Activated naive CD4-positive, alpha-beta T cell (primary cell): ENCODE measurements around the gene RND3.

Experiments
- DNase-seq, 4 experiments: peaks; one replicate each; lab custom pipeline; 2025; lab: John Stamatoyannopoulos, UW

RND3 gene

GRCh38 chr2:150441226-150441625 lies 46.2 kb downstream of the RND3 start:
- no peak for DNase-seq

GRCh38 chr2:150438654-150439053 lies 48.8 kb downstream of the RND3 start:
- no peak for DNase-seq

- no peak for DNase-seq
These were observed 49.4 kb downstream of the RND3 start for GRCh38 chr2:150438041-150438440.

GRCh38 chr2:150432312-150432625 lies 55.2 kb downstream of the RND3 start:
- DNase-seq = no peak

- DNase-seq = no peak
These were observed 55.7 kb downstream of the RND3 start for GRCh38 chr2:150431561-150432311.

GRCh38 chr2:150429384-150429961 lies 58.0 kb downstream of the RND3 start:
- DNase-seq = no peak

- no peak for DNase-seq
These were observed 58.8 kb downstream of the RND3 start for GRCh38 chr2:150428641-150429040.

- no peak for DNase-seq
These were observed 60.2 kb downstream of the RND3 start for GRCh38 chr2:150427298-150427697.

GRCh38 chr2:150426724-150427123 lies 60.7 kb downstream of the RND3 start:
- DNase-seq = no peak

GRCh38 chr2:150426315-150426714 lies 61.2 kb downstream of the RND3 start:
- no peak for DNase-seq

- DNase-seq = no peak
These were observed 62.1 kb downstream of the RND3 start for GRCh38 chr2:150425121-150425955.

- DNase-seq = no peak
These were observed 63.1 kb downstream of the RND3 start for GRCh38 chr2:150424406-150424805.

- no peak for DNase-seq
These were observed 66.3 kb downstream of the RND3 start for GRCh38 chr2:150421126-150421651.

GRCh38 chr2:150418916-150419315 lies 68.6 kb downstream of the RND3 start:
- DNase-seq = no peak
